ENCODE results near the gene HLF. TPM values are rescaled to one million over a fixed set of nuclear protein-coding genes. Genes with fewer than 3 reads are reported as not detected.

HLF gene
- total and polyA plus RNA-seq, 4 donors, result 8.0 to 59.3 (median 24.6) TPM

GRCh38 chr17:55267777-55268648 is 3.3 kb downstream of the HLF start:
- Histone ChIP-seq H3K9me3 (ENCODE audit: control insufficient read depth in 4 of 4, low read length in 3 of 4) (no peaks in the 10 kb centered on the region), H3K36me3 (ENCODE audit: control insufficient read depth in 4 of 4, insufficient read depth in 3 of 4, low read depth in 1 of 4, low read length in 3 of 4) (no peaks in the 10 kb centered on the region), H3K4me3 (ENCODE audit: low read depth in 1 of 3, low read length in 3 of 3) (peak overlapping the region; percentile 60 to 81 (median 74)), H3K27me3 (ENCODE audit: control insufficient read depth in 4 of 4, insufficient read depth in 4 of 4, low read length in 3 of 4) (no peaks in the 10 kb centered on the region), H3K27ac (ENCODE audit: low read depth in 1 of 2, low read length in 2 of 2) (peak overlapping the region; percentile 67 to 85), H3K9ac (ENCODE audit: low read depth in 1 of 2, low read length in 2 of 2) (peak overlapping the region; percentile 63 to 99), H3K4me1 (ENCODE audit: control insufficient read depth in 4 of 4, insufficient read depth in 4 of 4, low read length in 3 of 4) (peaks cover 0 to 36% (median 25%) of the 10 kb centered on the region in 4 donors)
- no peak for DNase-seq (ENCODE audit: low spot score)
- TF ChIP-seq EGR1 (IDR thresholded peaks at IDR 0.05; ENCODE audit: low read depth in 2 of 2) (no peak), RXRA (IDR thresholded peaks at IDR 0.05) (peak; percentile 62 to 95), REST (IDR thresholded peaks at IDR 0.05) (peak; percentile 5), TAF1 (conservative IDR thresholded peaks at IDR 0.05) (peak; percentile 5), CTCF (IDR thresholded peaks at IDR 0.05; ENCODE audit: low read depth, low read length, missing input control) (no peak), MAX (IDR thresholded peaks at IDR 0.05) (no peak), SP1 (IDR thresholded peaks at IDR 0.05) (peak; percentile 24), NR2F2 (IDR thresholded peaks at IDR 0.05) (no peak), JUND (IDR thresholded peaks at IDR 0.05) (no peak)
- WGBS, result 29% methylated on average over 11 of the region's 11 CpGs

GRCh38 chr17:55268649-55269480 is 4.1 kb downstream of the HLF start:
- Histone ChIP-seq H3K4me1 (ENCODE audit: control insufficient read depth in 4 of 4, insufficient read depth in 4 of 4, low read length in 3 of 4) (peaks cover 2 to 37% (median 27%) of the 10 kb centered on the region in 4 donors), H3K4me3 (ENCODE audit: low read depth in 1 of 3, low read length in 3 of 3) (peak overlapping the region; percentile 60 to 81 (median 74)), H3K9me3 (ENCODE audit: control insufficient read depth in 4 of 4, low read length in 3 of 4) (no peaks in the 10 kb centered on the region), H3K27me3 (ENCODE audit: control insufficient read depth in 4 of 4, insufficient read depth in 4 of 4, low read length in 3 of 4) (no peaks in the 10 kb centered on the region), H3K27ac (ENCODE audit: low read depth in 1 of 2, low read length in 2 of 2) (peak overlapping the region; percentile 67 to 85), H3K36me3 (ENCODE audit: control insufficient read depth in 4 of 4, insufficient read depth in 3 of 4, low read depth in 1 of 4, low read length in 3 of 4) (no peaks in the 10 kb centered on the region), H3K9ac (ENCODE audit: low read depth in 1 of 2, low read length in 2 of 2) (peak overlapping the region; percentile 63 to 99)
- no peak for DNase-seq (ENCODE audit: low spot score)
- 28% methylated on average over 8 of the region's 8 CpGs for WGBS
- no peak for TF ChIP-seq HNF4G (IDR thresholded peaks at IDR 0.05)
- TF ChIP-seq TAF1 (conservative IDR thresholded peaks at IDR 0.05), result no peak
- no peak for TF ChIP-seq RXRA (IDR thresholded peaks at IDR 0.05)
- no peak for TF ChIP-seq FOXA2 (IDR thresholded peaks at IDR 0.05)
- no peak for TF ChIP-seq CTCF (IDR thresholded peaks at IDR 0.05; ENCODE audit: low read depth, low read length, missing input control)
- no peak for TF ChIP-seq FOXA1 (IDR thresholded peaks at IDR 0.05)
- no peak for TF ChIP-seq EGR1 (IDR thresholded peaks at IDR 0.05; ENCODE audit: low read depth in 2 of 2)
- TF ChIP-seq MAX (IDR thresholded peaks at IDR 0.05), result no peak
- TF ChIP-seq REST (IDR thresholded peaks at IDR 0.05), result no peak
- TF ChIP-seq HNF4A (conservative IDR thresholded peaks at IDR 0.05), result no peak

Measured in liver (tissue), 9 donors.